22Rv1 (cell line): ENCODE measurements around the gene MCFD2.

Experiments used
- CTCF ChIP-seq: fragments of 450-650 bp; IDR thresholded peaks from 2 replicates; pipeline ENCODE4 v1.5.1; 2017; ENCODE audit warnings: mild to moderate bottlenecking
- ZFX ChIP-seq: fragments of 450-650 bp; IDR thresholded peaks from 2 replicates; pipeline ENCODE4 v1.6.1; 2017; ENCODE audit warnings: antibody characterized with exemption, borderline replicate concordance

GRCh38 chr2:46888421-46888952, 27.1 kb downstream of the MCFD2 start:
- TF ChIP-seq CTCF (no peak), ZFX (no peak)
